NCI-H2196 treated with DMSO at 0.1 percent for 48 hours (cell line): Measurements from ENCODE around the gene OR2AT4.
"Not testable (repeated sequence)": the region's sequence is repeated elsewhere in the genome, so short reads cannot be mapped to it uniquely, and the experiment has no call there.

ENCODE experiments used
- DNase-seq: peaks from one replicate; lab custom pipeline; 2025; ENCODE audit not compliant: unreplicated experiment; lab: John Stamatoyannopoulos, UW

The OR2AT4 gene

DNA sequence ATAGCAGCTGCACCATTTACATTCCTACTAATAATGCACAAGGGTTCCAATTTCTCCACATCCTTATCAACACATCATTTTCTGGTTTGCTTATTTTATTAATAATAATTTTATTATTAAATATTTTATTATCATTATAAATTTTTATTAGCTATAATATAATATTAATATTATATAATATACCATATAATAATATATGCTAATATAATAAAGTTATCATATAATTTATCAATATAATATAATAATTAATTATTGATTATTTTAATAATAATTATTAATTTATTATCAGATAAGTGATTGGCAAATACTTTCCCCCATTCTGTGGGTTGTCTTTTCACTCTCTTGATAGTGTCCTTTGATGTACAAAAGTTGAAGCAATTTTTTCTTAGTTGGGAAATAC is 27.7 kb downstream of the OR2AT4 start:
- no peak for DNase-seq

DNA sequence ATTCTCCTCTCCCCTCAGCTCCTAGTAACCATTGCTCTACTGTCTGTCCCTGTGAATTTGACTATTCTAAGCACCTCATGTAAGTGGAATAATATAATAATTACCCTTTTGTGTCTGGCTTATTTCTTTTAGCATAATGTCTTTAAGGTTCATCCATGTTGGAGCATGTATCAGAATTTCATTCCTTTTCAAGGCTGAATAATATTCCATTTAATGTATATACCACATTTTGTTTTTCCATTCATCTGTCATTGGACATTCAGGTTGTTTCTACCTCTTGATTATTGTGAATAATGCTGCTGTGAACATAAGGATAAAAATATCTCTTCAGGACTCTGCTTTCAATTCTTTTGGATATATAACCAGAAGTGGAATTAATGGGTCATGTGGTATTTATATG is 28.1 kb downstream of the OR2AT4 start:
- DNase-seq = no peak

DNA sequence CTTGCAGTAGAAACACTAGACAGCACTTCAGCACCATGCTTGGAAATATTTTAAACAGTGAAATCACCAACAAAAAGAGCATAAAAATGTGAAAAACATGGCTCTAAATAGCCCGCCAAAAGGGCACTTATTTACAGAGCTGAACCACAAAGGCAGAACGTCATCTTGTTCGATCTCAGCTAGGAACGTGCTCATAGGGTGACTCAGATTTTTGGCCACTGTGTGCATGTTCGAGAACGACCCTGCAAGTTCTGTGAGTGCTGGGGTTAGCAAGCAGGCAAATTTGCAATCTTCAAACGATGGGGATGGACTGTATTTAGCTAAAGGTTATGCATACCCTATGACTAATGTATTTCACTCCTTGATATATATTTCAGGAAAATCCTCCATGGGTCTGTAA is 30.6 kb downstream of the OR2AT4 start:
- no peak for DNase-seq

DNA sequence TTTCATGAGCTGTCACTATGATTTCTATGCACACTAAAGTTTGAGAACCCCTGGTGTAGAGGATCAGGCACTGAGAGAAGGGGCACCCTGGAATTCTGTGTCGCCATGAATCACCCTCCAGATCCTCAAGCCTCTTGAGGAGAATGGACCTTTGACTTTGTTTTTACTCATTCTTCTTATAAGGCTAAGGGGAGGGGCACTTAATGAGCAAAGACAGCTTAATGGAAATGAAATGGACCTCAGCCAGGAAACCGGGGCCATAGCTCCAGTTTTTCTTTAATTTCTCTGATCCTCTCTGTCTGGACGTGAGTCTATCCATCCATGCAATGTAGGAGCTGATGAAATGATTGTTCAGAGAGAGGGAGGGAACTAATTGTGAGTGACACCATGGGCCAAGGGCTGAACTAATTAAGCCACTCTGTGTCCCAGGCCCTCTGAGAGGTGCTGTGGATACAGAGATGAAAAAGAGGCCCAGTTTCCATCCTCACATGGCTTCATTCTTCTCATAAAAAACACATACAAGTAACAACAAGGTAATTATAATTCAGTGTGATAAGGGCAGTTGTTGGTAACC is 32.8 kb downstream of the OR2AT4 start:
- no peak for DNase-seq

DNA sequence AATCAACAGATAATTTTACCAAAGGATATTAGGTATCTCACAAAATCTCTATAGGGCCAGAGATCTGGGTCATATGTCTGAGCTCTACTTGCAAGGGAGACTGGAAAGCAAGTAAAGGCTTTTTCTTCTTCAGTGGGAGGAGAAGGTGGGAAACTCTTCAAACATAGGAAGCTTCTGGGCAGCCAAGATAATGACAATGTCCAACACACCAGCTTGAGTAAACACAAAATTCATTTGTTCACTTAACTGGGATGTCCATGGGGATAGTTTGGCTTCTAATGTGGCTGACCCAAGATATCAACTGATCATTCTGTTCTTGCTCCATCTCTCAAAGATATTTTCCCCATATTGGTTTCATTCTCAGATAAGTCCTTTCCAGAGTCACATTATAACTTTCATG is 37.4 kb downstream of the OR2AT4 start:
- DNase-seq = no peak

DNA sequence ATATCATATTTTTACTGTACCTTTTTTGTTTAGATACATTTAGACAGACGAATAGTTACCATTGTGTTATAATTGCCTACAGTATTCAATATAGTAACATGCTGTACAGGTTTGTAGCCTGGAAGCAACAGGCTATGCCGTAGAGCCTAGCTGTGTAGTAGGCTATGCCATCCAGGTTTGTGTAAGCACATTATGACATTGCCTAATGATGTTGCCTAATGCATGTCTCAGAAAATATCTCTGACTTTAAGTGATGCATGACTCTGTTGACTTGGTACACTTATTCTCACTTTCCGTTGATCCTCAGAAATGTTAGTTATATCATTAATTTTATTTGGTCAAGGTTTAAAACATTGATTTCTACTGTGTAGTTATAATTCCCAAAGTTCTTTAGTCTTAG is 39.9 kb downstream of the OR2AT4 start:
- no peak for DNase-seq

DNA sequence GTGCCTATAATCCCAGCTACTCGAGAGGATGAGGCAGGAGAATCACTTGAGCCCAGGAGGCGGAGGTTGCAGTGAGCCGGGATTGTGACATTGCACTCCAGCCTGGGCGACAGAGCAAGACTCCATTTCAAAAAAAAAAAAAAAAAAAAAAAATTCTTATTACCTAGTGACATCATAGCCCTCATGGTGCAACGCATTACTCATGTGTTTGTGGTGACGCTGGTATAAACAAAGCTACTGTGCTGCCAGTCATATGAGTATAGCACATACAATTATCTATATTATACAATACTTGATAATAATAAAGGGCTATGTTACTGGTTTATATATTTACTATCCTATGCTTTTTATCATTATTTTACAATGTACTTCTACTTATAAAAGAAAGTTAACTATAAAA is 41.2 kb downstream of the OR2AT4 start:
- no peak for DNase-seq

DNA sequence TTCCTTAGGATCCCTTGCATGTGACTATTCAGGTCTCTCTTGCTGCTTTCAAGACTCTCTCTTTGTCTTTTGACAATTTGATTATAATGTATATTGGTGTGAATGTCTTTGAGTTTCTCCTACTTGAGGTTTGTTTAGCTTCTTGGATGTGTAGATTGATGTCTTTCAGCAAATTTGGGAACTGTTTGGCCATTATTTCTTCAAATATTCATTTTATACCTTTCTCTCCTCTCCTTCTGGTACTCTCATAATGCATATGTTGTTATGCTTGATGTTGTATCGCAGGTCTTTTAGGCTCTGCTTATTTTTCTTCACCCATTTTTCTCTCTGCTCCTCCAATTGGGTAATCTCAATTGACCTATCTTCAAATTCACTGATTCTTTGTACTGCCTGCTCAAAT is 44.2 kb downstream of the OR2AT4 start:
- no peak for DNase-seq

DNA sequence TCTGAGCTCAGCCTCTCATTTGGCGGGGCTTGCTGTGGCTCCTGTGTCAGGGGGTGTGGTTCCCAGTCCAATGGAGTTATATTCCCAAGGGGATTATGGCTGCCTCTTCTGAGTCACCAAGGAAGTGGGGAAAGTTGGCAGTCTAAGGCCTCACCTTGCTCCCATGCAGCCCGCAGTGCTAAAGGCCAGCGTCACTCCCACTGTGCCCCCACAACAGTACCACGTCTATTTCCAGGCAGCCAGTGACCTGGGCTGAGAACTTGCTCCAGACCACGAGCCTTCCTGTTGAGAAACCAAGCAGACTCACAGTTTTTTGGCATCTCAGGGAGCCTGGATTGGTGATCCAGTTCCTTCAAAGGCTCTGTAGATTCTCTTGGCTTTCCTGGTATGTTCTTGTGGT is 45.6 kb downstream of the OR2AT4 start:
- DNase-seq = no peak

DNA sequence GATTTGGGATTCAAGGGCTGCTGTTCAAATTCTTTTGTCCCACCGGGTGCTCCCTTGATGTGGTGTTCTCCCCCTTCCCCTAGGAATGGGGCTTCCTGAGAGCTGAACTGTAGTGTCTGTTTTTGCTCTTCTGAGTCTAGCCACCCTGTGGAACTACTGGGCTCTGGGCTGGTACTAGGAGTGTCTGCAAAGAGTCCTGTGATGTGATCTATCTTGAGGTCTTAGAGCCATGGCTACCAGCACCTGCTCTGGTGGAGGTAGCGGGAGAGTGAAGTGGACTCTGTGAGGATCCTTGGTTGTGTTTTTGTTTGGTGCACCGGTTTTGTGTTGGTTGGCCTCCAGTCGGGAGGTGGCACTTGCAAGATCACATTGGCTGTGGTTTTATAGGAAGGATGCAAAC is 46.2 kb downstream of the OR2AT4 start:
- no peak for DNase-seq

DNA sequence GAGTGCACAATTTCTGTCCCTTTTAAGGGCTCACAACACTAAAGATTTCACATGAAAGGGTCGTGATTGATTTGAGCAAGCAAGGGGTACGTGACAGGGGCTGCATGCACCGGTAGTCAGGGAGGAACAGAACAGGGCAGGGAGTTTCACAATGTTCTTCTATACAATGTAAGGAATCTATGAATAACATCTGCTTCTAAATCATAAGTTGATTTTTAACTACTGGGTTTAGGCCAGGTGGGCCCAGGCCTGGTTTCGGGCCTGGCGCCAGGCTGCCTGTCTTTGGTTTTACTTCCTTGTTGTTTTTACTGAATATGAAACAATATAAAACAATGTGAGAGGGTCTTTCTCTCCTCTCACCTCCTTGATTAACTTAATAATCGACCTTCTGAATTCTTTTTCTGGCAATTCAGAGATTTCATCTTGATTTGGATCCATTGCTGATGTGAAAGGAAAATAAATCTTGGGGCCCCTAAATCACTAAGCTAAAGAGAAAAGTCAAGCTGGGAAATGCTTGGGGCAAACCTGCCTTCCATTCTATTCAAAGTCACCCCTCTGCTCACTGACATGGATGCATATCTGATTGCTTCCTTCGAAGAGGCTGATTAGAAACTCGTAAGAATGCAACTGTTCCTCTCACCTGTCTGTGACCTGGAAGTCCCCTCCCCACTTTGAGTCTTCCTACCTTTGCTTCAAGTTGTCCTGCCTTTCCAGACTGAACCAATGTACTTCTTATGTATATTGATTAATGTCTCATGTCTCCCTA is 47.0 kb downstream of the OR2AT4 start:
- not testable (repeated sequence) for DNase-seq

DNA sequence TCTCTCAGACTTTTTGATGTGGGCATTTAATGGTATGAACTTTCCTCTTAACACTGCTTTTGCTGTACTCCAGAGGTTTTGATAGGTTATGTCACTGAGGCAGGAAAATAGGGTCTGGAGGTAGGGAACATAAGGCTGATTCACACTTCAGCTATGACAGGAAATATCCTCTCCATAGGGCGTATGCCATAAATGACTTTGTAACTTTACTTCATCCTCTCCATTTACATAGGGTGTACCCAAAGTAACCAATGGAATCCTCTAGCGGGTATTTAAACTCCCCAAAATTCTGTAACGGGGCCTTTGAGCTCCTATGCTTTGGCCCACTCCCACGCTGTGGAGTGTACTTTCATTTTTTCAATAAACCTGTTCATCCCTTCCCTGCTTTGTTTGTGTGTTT is 49.5 kb downstream of the OR2AT4 start:
- DNase-seq = no peak

DNA sequence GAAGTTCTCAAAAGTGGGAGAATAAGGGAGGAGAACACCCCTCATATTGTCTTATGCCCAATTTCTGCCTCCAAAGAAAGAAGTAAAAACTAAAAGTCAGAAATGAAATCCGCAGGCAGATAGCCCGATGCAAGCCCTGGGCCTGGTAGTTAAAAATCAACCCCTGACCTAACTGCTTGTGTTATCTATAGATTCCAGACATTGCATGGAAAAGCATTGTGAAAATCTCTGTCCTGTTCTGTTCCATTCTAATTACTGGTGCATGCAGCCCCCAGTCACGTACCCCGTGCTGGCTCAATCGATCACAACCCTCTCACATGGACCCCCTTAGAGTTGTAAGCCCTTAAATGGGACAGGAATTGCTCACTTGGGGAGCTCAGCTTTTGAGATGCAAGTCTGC is 50.0 kb downstream of the OR2AT4 start:
- not testable (repeated sequence) for DNase-seq

DNA sequence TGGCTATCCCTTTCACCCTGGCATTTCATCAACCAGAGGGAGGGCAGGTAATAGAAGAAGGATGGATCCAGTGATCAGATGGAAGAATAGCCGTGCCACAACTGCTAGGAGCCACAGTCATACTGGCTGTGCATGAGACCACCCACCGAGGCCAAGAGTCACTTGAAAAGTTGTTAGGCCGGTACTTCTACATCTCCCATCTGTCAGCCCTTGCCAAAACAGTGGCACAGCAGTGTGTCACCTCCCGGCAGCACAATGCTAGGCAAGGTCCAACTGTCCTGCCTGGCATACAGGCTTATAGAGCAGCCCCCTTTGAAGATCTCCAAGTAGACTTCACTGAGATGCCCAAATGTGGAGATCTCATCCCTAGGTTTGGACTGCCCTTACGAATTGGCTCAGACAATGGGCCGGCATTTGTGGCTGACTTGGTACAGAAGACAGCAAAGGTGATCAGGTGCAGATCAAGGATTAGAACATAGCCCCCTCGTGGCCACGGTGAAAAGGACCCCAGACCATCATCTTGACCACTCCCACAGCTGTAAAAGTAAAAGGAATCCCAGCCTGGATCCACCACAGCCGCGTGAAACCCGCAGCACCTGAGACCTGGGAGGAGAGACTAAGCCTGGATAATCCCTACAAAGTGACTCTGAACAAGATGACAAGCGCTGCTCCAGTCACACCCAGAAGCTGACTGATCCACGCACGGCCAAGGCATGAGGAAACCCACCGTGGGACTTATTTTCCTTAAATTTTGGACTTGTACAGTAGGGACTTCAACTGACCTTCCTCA is 52.1 kb downstream of the OR2AT4 start:
- DNase-seq = not testable (repeated sequence)

DNA sequence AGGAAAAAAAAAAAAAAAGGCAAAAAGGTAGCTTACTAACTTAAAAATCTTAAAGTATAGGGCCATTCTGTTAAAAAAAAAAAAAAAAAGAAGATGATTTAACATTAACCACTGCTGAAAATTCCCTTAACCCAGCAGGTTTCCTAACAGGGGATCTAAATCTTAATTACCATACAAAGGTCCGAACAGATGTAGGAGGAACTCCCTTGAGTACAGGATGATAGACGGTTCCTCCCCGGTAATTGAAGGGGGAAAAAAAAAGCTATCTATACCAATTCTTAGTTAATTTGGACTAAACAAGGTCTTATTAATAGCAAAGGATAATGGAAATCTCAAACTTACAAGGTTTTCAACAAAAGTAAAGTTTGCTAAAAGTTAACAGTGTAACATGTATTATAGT is 54.9 kb downstream of the OR2AT4 start:
- DNase-seq = not testable (repeated sequence)

DNA sequence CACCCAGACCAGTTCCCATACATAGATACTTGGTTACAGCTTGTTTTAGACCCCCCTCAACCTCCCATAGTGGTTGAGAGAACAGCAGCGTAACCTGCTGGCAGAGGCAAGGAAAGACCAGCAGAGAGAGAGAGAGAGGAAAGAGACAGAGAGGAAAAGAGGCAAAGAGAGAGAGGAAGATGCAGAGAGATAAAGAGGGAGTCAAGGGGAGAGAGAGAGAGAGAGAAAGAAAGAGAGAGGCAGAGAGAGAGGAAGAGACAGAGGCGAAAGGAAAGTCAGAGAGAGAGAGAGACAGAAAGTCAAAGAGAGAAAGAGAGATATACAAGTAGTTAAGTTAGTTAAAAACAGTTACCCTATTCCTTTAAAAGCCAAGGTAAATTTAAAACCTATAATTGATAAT is 55.4 kb downstream of the OR2AT4 start:
- DNase-seq = no peak

DNA sequence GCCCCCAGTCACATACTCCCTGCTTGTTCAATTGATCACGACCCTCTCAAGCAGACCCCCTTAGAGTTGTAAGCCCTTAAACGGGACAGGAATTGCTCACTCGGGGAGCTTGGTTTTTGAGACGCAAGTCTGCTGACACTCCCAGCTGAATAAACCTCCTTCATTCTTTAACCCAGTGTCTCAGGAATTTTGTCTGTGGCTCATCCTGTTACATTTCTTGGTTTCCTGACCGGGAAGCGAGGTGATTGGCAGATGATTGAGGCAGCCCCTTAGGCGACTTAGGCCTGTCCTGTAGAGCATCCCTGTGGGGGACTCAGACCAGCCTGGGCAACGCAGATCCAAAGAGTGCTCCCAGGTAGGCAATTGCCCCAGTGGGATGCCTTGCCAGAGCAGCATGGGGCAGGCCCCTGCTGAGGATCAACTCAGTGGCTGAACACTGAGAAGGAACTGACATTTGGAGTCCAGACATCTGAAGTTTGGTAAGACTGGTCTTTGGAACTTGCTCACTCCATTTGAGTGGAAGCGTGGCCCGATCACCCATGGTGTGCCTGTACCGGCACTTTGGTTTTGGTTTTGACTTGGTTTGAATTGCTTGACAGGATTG is 56.4 kb downstream of the OR2AT4 start:
- no peak for DNase-seq

DNA sequence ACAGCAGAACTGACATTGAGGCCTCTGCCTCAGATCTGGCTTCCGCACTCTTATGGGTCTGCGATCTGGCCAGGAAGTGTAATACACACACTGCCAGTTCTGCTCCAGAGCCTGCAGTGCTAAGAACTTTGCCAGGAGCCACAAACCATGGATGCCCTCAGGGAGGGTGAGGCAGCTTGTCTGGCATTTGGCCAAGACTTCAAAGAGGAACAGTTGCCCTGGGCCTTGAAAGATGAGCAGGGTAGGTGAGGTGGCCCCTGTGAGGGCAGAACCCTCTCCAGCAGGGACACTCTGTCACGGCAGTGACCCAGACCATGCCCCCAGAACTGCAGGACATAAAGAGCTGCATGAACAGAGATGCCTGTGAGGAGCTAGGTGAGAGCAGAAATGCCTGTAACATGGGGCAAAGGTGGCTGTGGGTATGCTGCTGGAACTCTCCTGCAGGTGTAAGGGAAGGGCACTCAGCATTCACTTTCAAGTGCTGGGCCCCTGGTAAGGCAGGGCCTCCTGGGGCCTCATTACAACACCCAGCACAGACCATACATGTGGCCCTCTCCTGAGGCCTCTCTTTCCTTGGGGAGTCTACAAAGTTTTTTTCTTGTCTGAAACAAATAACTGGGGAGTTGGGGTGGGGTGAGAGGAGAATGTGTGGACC is 60.6 kb downstream of the OR2AT4 start:
- DNase-seq = no peak

DNA sequence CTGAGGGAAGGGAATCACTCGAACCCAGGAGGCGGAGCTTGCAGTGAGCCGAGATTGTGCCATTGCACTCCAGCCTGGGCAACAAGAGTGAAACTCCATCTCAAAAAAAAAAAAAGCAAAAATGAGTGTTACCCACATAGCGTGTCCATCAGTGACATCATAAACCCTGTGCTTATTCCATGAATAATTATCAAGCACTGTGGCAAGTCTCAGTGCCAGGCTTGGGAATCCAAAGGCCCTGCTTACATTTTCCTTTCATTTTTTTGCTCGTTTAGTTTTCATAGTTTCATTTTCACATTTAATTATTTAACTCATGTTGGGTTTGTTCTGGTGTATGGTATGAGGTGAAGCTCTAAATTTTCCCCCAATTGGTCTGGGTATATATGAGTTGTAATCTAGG is 61.4 kb downstream of the OR2AT4 start:
- no peak for DNase-seq

DNA sequence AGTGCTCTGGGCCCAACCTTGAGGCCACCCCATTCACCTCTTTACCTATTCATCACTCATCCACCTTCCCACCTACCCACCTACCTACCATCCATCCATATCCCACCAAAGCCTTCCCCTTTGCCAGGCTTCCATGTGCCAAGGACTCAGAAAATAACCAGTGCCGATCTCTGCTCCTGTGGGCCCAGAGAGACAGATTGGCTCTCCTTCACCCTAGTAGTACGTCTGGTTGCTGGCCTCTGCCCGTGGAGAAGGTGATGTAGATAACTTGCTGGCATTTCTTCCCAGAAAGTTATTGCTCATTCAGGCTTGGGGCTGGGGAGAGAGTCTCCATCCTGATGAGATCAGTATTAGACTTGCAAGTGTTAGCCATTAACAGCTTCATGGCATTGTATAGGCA is 62.8 kb downstream of the OR2AT4 start:
- no peak for DNase-seq

DNA sequence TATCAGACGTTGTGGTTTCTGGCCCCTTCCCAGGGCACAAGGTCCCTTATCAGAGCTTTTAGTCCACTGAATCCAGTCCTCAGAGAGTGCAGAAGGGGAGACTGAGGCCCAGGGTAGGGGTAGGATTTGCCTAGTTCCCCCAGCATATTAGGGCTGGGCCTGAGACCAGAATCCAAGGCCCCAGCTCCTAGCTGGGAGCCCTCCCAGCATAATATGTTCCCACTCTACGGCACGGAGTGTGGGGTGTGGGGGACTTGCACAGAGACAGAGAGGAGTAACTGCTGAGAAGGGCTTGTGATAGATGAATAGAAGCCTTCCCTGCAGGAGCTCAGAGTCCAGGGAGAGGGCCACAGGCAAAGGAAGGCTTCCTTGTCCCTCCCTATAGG is 64.1 kb downstream of the OR2AT4 start:
- DNase-seq = no peak
